Thoracic aorta (tissue), 2 donors: ENCODE measurements around the gene TRMT2B. TPM values are rescaled to one million over a fixed set of nuclear protein-coding genes. Genes with fewer than 3 reads are reported as not detected.
"Not testable (repeated sequence)": the region's sequence is repeated elsewhere in the genome, so short reads cannot be mapped to it uniquely, and the experiment has no call there.

Source experiments
- ATAC-seq: fragments of 150-250 bp; one replicate; pipeline ENCODE4 v1.8.0; 2017; ENCODE audit warnings: low read depth; ENCODE audit not compliant: insufficient number of reproducible peaks, low FRiP score
- DNase-seq: peaks from one replicate; pipeline ENCODE4 v3.0.0-alpha.2; 2020; ENCODE audit warnings: low spot score
- H3K27ac ChIP-seq, 2 donors: fragments of 200-600 bp; sonication (generic); 1 replicate in 1 of 2; 2 replicates in 1 of 2; pipeline ENCODE4 v1.5.1; 2016; ENCODE audit warnings: mild to moderate bottlenecking in 2 of 2, moderate library complexity in 2 of 2
- H3K27me3 ChIP-seq: fragments of 200-600 bp; sonication (generic); replicated peaks from 2 replicates; pipeline ENCODE4 v1.6.0; 2016; ENCODE audit warnings: mild to moderate bottlenecking; ENCODE audit not compliant: insufficient read depth
- H3K36me3 ChIP-seq: fragments of 200-600 bp; sonication (generic); one replicate; pipeline ENCODE4 v1.5.1; 2016
- H3K4me1 ChIP-seq, 2 donors: fragments of 200-600 bp; sonication (generic); 1 replicate in 1 of 2; 2 replicates in 1 of 2; pipeline versions ENCODE4 v1.5.1 to v1.6.0; 2016; ENCODE audit warnings: low read depth in 2 of 2, mild to moderate bottlenecking in 1 of 2; ENCODE audit not compliant: control insufficient read depth in 1 of 2
- H3K4me3 ChIP-seq: fragments of 200-600 bp; sonication (generic); 2 replicates; pipeline ENCODE4 v1.5.1; 2016; ENCODE audit warnings: mild to moderate bottlenecking
- H3K9me3 ChIP-seq: fragments of 200-600 bp; sonication (generic); 2 replicates; pipeline ENCODE4 v1.5.1; 2016
- CTCF ChIP-seq: fragments of 200-600 bp; sonication (generic); IDR thresholded peaks from one replicate; pipeline ENCODE4 v1.5.1; 2019; ENCODE audit warnings: antibody characterized with exemption
- total RNA-seq, 2 donors: library from RNA; depleted of rRNA; stranded (reverse); fragments of >200 nt; gene quantifications; one replicate each; pipeline versions ENCODE4 v1.1.0 to v1.2.3, GENCODE V29; 2016

Gene TRMT2B
- total RNA-seq, 2 donors from 2014 or later, result 16.1 to 20.5 TPM

- Histone ChIP-seq H3K36me3 (no peaks in the 10 kb centered on the region), H3K4me1 (no peaks in the 10 kb centered on the region), H3K9me3 (no peaks in the 10 kb centered on the region), H3K27me3 (no peaks in the 10 kb centered on the region), H3K27ac (no peak overlapping the region), H3K4me3 (no peak overlapping the region)
- no peak for TF ChIP-seq CTCF
- DNase-seq (no peak), ATAC-seq (no peak)
These were observed 5.3 kb upstream of the TRMT2B start for GRCh38 chrX:101057093-101057714.

GRCh38 chrX:101056551-101056950 is 4.6 kb upstream of the TRMT2B start:
- H3K4me1 ChIP-seq, result not testable (repeated sequence)

GRCh38 chrX:101051153-101051548 is 760 bp downstream of the TRMT2B start:
- Histone ChIP-seq H3K4me1 (peaks cover 0 to 14% of the 10 kb centered on the region in 2 donors), H3K4me3 (peak overlapping the region; percentile 78), H3K27ac (peak overlapping the region; percentile 82 to 83), H3K27me3 (no peaks in the 10 kb centered on the region), H3K36me3 (no peaks in the 10 kb centered on the region), H3K9me3 (no peaks in the 10 kb centered on the region)
- ATAC-seq (no peak), DNase-seq (peak; percentile 1)
- no peak for TF ChIP-seq CTCF

More at GRCh38 chrX:101056551-101056950, 4.6 kb upstream of the TRMT2B start:
- H3K36me3 ChIP-seq, H3K4me3 ChIP-seq, DNase-seq, H3K27ac ChIP-seq, ATAC-seq, H3K27me3 ChIP-seq, H3K9me3 ChIP-seq: not testable (repeated sequence)

GRCh38 chrX:101040197-101040596 is 11.7 kb downstream of the TRMT2B start:
- Histone ChIP-seq H3K4me3 (no peak overlapping the region), H3K4me1 (no peaks in the 10 kb centered on the region), H3K9me3 (no peaks in the 10 kb centered on the region), H3K36me3 (peaks cover 2% of the 10 kb centered on the region), H3K27ac (no peak overlapping the region), H3K27me3 (no peaks in the 10 kb centered on the region)
- ATAC-seq (no peak), DNase-seq (no peak)
- no peak for TF ChIP-seq CTCF

- Histone ChIP-seq H3K27ac (no peak overlapping the region), H3K27me3 (no peaks in the 10 kb centered on the region), H3K36me3 (peaks cover 6% of the 10 kb centered on the region), H3K4me3 (no peak overlapping the region), H3K9me3 (no peaks in the 10 kb centered on the region), H3K4me1 (no peaks in the 10 kb centered on the region)
- no peak for ATAC-seq
- TF ChIP-seq CTCF, result no peak
- DNase-seq, result no peak
These were observed 14.7 kb downstream of the TRMT2B start for GRCh38 chrX:101037231-101037630.

GRCh38 chrX:101029665-101030064 is 22.2 kb downstream of the TRMT2B start:
- Histone ChIP-seq H3K36me3 (peaks cover 4% of the 10 kb centered on the region), H3K27me3 (no peaks in the 10 kb centered on the region), H3K4me1 (no peaks in the 10 kb centered on the region), H3K27ac (no peak overlapping the region), H3K4me3 (no peak overlapping the region), H3K9me3 (no peaks in the 10 kb centered on the region)
- no peak for TF ChIP-seq CTCF
- ATAC-seq (no peak), DNase-seq (no peak)
